Hematopoietic multipotent progenitor cell treated with erythropoietin and hydrocortisone succinate and interleukin-3 and kit ligand, for 4 days (in vitro differentiated cells): ENCODE data around the gene PTGER3.
A peak's percentile ranks its signal among the peaks of the same experiment; 100 is the strongest.

Source experiments
- DNase-seq: peaks from one replicate; pipeline ENCODE4 v3.0.0-alpha.2; 2015

PTGER3 gene

DNA sequence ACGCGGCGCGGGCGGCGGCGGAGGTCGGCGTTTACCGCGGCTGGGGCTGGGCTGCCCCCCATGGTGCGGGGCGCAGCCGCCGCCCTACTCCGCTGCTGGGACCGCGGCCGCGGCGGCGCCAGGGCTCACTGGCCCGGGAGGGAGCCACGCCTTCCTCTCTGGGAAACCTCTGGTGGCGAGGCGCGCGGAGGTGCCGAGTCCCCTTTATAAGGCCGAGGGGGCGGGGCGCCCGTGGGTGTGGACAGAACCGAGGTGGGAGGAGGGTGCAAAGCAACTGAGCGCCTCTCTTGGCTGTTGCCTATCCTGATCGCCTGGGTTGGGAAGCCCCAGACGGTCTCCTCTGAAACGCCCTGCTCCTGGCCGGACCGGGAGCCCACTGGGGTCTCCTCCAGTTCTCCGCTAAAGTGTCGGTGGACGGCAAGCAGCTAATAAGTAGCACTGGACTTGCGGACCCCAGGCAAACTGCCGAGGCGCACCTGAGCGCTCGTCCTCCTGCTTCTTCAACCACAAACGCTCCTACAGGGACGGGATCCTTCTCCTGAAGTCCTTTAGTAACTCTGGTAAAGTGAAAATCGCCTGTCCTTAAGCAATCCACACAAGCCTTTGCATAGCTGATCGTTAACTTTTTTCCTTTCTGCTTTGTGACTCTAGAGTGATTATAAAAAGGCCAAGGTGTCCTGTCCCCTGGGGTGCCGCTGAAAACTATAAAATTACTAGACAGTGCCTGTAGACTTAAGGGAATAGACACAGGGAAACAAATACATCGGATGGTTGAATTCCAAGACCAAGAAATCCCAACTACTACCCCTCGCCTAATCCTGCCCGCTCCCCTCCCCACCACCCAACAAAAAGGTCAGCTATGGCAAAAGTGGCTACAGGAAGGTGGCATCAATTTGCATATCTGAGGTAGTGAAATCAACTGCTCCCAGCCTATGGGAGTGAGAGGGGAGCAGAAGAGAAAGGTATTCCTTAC, at the start of gene PTGER3:
PTGER3 (minus strand) TSS at position 182 of the 973 bp plus-strand sequence. CDS start 239 bp downstream, outside the sequence.
- peak; percentile 93 for DNase-seq

- DNase-seq: no peak
These were observed 47.3 kb upstream of the PTGER3 start for GRCh38 chr1:71094913-71095312.

GRCh38 chr1:71093938-71094337, 46.3 kb upstream of the PTGER3 start:
- DNase-seq: peak; percentile 49

GRCh38 chr1:71089536-71090270, 42.1 kb upstream of the PTGER3 start:
- DNase-seq: no peak

GRCh38 chr1:71088645-71089287, 41.1 kb upstream of the PTGER3 start:
- DNase-seq: no peak

DNA sequence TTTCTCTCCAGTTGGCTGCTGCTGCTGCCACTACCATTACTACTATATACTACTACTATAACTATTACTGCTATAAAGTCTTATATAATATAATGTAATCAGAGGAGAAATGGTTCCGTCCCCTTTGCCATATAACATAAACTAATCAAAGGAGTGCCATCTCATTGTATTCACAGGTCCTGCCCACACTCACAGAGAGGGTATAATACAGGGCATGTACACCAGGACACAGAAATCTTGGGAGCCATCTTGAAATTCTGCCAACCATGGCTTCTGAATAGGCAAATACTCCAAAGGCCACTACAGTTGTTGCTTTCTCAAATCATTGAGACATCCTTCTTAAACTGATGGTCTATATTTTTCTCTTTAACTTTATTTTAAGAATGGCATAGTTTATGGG, 40.1 kb upstream of the PTGER3 start:
- DNase-seq: no peak

GRCh38 chr1:71087060-71087459, 39.4 kb upstream of the PTGER3 start:
- DNase-seq: no peak

GRCh38 chr1:71086331-71086730, 38.7 kb upstream of the PTGER3 start:
- no peak for DNase-seq

DNA sequence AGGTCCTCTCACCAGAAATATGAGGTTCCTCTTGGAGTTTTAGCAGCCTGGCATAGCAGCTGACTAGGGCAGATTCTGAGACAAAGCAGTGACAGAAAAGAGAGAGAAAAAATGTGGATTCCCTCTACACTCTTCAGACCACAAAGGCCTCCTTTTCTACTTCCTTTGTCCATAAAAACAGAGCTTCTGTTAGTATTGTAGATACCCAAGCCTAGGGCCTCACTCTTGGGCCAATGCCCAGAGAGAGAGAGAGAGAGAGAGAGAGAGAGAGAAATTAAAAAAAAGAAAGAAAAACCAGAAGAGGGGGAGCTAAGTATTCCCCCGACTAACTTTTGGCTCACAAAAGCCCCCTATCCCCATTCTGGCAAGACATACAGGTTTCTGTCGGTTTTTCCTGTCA, 35.7 kb upstream of the PTGER3 start:
- no peak for DNase-seq

GRCh38 chr1:71081697-71082080, 34.1 kb upstream of the PTGER3 start:
- DNase-seq: peak; percentile 13

DNA sequence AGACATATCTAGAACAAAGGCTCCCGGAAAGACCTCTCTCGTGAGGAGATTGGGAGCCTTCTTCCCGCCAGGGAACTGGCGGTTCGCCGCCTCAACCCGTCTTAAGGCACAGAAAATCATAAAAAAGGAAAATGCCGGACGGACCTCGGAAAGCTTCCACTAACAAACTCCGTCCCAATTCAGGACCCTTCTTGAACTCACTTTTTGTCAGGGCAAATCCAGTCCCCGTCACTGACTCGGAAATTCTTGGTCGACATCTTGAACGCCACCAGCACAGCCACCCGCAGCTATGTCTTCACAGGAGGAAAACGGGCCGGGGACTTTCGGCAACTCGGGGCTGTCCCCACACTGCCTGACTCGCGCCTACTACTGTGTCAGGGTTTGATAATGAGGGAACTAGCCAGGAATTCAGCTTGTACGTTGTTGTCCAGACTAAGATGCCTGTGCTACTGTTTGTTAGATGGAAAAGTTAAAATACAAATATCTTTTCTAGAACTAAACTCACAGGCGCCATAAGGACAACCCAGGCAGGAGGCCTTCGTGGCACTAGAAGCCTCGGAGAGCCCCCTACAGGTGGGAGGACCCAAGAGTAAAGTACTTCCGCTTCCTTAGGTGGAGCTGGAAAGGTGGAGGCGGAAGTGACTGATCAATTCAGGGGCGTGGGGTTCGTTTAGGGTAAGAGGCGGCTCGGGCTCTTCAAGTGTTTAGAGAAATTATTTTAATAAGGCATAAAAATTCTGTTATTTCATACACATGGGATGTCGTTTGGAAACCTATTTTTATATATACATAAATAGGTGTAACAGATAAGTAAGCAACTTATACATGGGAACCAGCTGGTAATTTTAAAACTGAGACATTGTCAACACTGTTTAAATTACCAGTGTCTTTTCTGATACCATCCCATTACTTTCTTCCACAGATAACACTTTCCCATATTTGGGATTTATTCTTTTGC, 33.4 kb upstream of the PTGER3 start, which contains the start of gene ZRANB2:
ZRANB2 (minus strand) TSS at position 297 of the 958 bp plus-strand sequence; CDS start at position 257, 40 bp downstream.
- peak; percentile 99 for DNase-seq

- DNase-seq: peak; percentile 67
These were observed 32.7 kb upstream of the PTGER3 start for GRCh38 chr1:71080230-71080738.

- DNase-seq: no peak
These were observed 27.1 kb upstream of the PTGER3 start for GRCh38 chr1:71074681-71075080.

DNA sequence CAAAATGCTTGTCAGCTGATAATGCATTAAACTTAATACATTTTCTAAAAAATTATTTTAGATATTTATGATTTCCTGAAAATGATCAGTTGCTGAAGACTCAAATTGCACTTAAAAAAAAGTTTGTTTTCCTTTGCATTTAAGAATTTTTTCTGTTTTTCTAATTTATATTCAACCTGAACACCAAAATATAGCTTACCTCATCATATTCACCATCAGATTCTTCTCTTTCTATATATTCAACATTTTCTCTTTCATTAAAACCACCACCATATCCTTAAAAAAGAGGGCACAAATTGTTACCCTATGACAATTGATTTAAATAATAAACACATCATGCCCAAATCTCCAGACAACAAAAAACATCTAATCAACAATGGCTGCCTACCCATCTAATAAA, 24.7 kb upstream of the PTGER3 start:
- no peak for DNase-seq

GRCh38 chr1:71071720-71072119, 24.1 kb upstream of the PTGER3 start:
- no peak for DNase-seq

DNA sequence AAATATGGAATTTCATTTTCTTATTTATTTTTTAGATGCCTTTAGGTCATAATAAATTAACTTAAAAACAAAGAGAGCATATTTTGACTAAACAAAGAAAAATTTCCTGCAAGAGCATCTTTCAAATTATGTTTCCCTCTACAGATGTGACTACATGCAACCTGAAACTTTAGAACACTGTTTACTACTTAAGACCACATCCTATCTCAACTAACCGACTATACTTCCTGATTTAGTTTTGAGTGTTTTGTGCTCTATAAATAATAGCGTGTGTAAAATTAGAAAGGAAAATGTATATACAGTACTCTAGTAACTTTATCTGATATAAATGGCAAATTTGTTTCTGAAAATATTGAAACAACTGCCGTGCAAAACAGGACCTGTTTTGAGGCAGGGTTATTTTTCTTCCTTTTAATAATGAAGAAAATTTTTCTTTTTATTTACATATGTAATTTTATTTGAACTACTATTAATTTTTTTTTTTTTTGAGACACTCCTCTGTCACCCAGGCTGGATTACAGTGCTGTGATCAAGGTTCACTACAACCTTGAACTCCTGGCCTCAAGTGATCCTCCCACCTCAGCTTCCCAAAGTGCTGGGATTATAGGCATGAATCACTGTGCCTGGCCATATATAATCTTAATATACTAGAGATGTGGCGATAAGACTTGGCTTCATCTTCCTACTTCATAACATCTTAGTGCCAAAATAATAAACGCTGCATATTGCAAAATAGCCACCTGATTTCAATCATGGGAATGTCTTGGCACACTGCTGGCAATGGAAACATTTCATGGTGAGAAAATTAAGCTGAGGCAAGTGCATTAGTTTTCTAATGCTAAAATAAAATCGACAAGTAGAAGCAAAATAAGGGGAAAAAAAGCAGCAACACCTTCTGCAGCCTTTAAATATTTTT, 21.0 kb upstream of the PTGER3 start:
- no peak for DNase-seq

GRCh38 chr1:71054791-71055190, 7.2 kb upstream of the PTGER3 start:
- no peak for DNase-seq

- DNase-seq: peak; percentile 19
These were observed 6.7 kb upstream of the PTGER3 start for GRCh38 chr1:71054281-71054731.

GRCh38 chr1:71053758-71054157, 6.1 kb upstream of the PTGER3 start:
- DNase-seq: no peak

DNA sequence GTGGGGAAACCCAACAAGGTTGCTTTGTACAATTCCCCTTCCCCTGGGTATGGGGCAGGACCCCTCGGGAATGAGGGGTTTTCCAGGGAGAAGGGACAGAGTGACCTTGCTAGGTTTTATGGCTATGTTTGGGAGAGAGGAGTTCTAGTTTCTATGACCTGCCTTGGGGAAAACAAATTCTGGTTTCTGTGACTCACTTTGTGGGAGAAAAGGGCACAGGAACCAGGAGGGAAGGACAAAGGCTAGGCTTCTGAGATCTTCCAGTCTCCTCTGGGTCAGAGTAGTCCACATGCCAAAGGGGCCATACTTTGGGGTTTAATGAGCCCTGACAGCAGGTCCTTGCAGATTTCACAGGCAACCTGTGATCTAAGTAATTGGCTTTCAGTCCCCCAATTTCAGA, 5.5 kb upstream of the PTGER3 start:
- no peak for DNase-seq
